Measurements from ENCODE around the gene TPCN2. TPM values are rescaled to one million over a fixed set of nuclear protein-coding genes. Genes with fewer than 3 reads are reported as not detected.

TPCN2 gene
- total RNA-seq, 1 donor from 2014 or later = 9.5 TPM

DNA sequence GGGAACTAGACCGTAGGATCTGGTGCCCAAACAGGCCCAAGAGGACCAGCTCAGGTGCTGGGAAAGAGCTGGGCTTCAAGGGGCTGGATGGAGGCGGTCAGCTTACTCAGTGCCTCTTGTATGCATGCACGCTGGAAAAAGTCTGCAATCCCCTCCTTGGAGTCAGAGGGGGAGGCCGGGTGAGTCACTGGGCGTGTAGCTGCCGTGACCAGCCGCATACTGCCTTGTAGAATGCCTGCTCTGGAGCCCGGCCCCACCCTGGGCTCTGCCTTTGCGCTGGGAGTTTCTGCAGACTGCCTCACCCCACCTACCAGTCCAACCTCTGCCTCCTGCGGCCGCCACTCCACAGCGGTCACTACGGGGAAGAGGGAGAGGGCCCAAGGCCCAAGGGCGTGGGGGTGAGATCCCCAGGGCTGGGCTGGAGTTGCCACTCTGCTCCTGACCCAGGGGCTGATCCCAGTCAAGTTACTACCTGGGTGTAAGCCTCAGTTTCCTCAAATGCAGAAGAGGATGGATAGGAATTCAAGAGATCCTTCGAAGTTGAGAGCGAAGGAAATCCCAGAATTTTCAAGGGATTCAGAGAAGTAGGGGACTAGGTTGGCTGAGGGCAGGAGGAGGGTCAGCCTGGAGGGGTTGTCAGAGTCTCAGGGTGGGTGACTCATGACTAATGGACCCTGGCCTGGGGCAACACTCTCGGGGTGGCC lies 39.8 kb upstream of the TPCN2 start:
- peak overlapping the region; percentile 65 for H3K9ac ChIP-seq (ENCODE audit: low read length)
- peak overlapping the region; percentile 84 for H3K27ac Mint-ChIP-seq (ENCODE audit: unreplicated experiment)

DNA sequence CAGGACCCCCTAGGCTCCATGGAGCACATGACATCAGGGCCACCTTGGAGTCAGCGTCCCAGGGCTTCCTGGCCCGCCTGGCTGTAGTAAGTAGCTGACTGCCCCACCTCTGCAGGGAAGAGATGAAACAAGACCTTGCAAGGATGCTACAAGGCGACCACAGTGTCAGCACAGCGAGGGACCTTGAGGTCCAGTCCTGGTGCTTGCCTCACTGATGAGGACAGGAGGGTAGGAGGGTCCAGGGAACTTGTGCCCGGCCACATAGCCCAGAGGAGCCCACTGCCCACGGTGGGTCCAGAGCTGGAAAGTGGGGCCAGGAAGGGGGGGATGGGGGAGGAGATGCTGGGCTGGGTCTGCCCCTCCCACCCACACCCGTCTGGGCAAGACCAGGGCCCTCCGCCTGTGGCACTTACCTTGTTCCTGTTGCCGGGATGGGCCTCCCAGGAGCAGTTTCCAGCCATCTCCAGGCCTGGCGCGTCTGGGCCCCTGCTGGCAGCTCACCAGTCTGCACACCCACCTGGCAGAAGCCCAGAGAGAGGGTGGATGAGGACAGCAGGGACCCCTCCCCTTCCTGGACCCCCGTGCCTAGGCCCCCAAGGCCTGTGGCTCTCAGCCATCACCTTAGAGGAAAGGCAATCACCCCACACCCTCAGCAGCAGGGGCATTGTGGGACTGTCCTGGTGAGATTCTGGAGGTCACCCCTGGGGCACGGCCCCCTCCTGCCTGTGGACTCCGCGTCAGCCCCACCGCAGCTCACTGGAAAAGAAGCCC lies 39.1 kb upstream of the TPCN2 start:
- H3K79me2 ChIP-seq (ENCODE audit: insufficient read depth, low read length) = no peaks in the 10 kb centered on the region
- peak overlapping the region; percentile 74 for H3K4me2 ChIP-seq (ENCODE audit: low read length)
- no peaks in the 10 kb centered on the region for H3K9me3 ChIP-seq (ENCODE audit: insufficient read depth, low read depth, low read length)
- DNase-seq (ENCODE audit: low read depth) (no peak), FAIRE-seq (no peak)
- Mint-ChIP-seq H3K4me3 (ENCODE audit: unreplicated experiment) (no peak overlapping the region), H3K27ac (ENCODE audit: unreplicated experiment) (peak overlapping the region; percentile 47), H3K9me3 (ENCODE audit: unreplicated experiment) (peaks cover 2% of the 10 kb centered on the region), H3K36me3 (ENCODE audit: low read depth, unreplicated experiment) (no peaks in the 10 kb centered on the region), H3K27me3 (ENCODE audit: low read depth, unreplicated experiment) (peaks cover 4% of the 10 kb centered on the region), H3K4me1 (ENCODE audit: low read depth, unreplicated experiment) (peaks cover 22% of the 10 kb centered on the region)
- peak overlapping the region; percentile 65 for H3K9ac ChIP-seq (ENCODE audit: low read length)
- no peaks in the 10 kb centered on the region for H3K27me3 ChIP-seq (ENCODE audit: insufficient read depth, low read length)
- TF ChIP-seq EZH2 (IDR thresholded peaks at IDR 0.05; ENCODE audit: insufficient read depth, low read length) = no peak
- TF ChIP-seq, protein P1, sequence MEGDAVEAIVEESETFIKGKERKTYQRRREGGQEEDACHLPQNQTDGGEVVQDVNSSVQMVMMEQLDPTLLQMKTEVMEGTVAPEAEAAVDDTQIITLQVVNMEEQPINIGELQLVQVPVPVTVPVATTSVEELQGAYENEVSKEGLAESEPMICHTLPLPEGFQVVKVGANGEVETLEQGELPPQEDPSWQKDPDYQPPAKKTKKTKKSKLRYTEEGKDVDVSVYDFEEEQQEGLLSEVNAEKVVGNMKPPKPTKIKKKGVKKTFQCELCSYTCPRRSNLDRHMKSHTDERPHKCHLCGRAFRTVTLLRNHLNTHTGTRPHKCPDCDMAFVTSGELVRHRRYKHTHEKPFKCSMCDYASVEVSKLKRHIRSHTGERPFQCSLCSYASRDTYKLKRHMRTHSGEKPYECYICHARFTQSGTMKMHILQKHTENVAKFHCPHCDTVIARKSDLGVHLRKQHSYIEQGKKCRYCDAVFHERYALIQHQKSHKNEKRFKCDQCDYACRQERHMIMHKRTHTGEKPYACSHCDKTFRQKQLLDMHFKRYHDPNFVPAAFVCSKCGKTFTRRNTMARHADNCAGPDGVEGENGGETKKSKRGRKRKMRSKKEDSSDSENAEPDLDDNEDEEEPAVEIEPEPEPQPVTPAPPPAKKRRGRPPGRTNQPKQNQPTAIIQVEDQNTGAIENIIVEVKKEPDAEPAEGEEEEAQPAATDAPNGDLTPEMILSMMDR (IDR thresholded peaks at IDR 0.05; ENCODE audit: insufficient read depth, low read depth, low read length) = no peak
- H3K27ac ChIP-seq (ENCODE audit: low read depth, low read length) = peak overlapping the region; percentile 76
- no peaks in the 10 kb centered on the region for H3K36me3 ChIP-seq (ENCODE audit: insufficient read depth, low read length)
- H3K4me1 ChIP-seq (ENCODE audit: insufficient read depth, low read length) = peaks cover 57% of the 10 kb centered on the region
- no peaks in the 10 kb centered on the region for H4K20me1 ChIP-seq (ENCODE audit: insufficient read depth, low read length)
- no peak overlapping the region for H2AFZ ChIP-seq (ENCODE audit: low read depth, low read length)
- H3K4me3 ChIP-seq (ENCODE audit: insufficient read depth, low read depth, low read length) = no peak overlapping the region

More for the DNA sequence above, 39.8 kb upstream of the TPCN2 start:
- Mint-ChIP-seq H3K36me3 (ENCODE audit: low read depth, unreplicated experiment) (no peaks in the 10 kb centered on the region), H3K4me1 (ENCODE audit: low read depth, unreplicated experiment) (peaks cover 22% of the 10 kb centered on the region), H3K4me3 (ENCODE audit: unreplicated experiment) (no peak overlapping the region), H3K9me3 (ENCODE audit: unreplicated experiment) (peaks cover 2% of the 10 kb centered on the region), H3K27me3 (ENCODE audit: low read depth, unreplicated experiment) (peaks cover 3% of the 10 kb centered on the region)
- Histone ChIP-seq H3K4me2 (ENCODE audit: low read length) (peak overlapping the region; percentile 61), H3K27me3 (ENCODE audit: insufficient read depth, low read length) (no peaks in the 10 kb centered on the region), H3K79me2 (ENCODE audit: insufficient read depth, low read length) (no peaks in the 10 kb centered on the region), H3K27ac (ENCODE audit: low read depth, low read length) (peak overlapping the region; percentile 76), H2AFZ (ENCODE audit: low read depth, low read length) (no peak overlapping the region), H3K36me3 (ENCODE audit: insufficient read depth, low read length) (no peaks in the 10 kb centered on the region), H3K4me3 (ENCODE audit: insufficient read depth, low read depth, low read length) (no peak overlapping the region), H3K4me1 (ENCODE audit: insufficient read depth, low read length) (peaks cover 52% of the 10 kb centered on the region), H4K20me1 (ENCODE audit: insufficient read depth, low read length) (no peaks in the 10 kb centered on the region), H3K9me3 (ENCODE audit: insufficient read depth, low read depth, low read length) (no peaks in the 10 kb centered on the region)
- no peak for TF ChIP-seq EZH2 (IDR thresholded peaks at IDR 0.05; ENCODE audit: insufficient read depth, low read length)
- TF ChIP-seq, protein P1 (IDR thresholded peaks at IDR 0.05; ENCODE audit: insufficient read depth, low read depth, low read length) = no peak
- FAIRE-seq = peak; percentile 86
- peak; percentile 98 for DNase-seq (ENCODE audit: low read depth)
